Measurements from ENCODE around the gene IVNS1ABP. TPM values are rescaled to one million over a fixed set of nuclear protein-coding genes. Genes with fewer than 3 reads are reported as not detected.
"Not testable (repeated sequence)": the region's sequence is repeated elsewhere in the genome, so short reads cannot be mapped to it uniquely, and the experiment has no call there.

The IVNS1ABP gene
- total RNA-seq, 1 donor from 2014 or later: 140 TPM

- DNase-seq: not testable (repeated sequence)
Observed at GRCh38 chr1:185252404-185252803, 64.6 kb downstream of the IVNS1ABP start.

- not testable (repeated sequence) for DNase-seq
Observed at GRCh38 chr1:185251928-185252327, 65.1 kb downstream of the IVNS1ABP start.

- no peak for DNase-seq
Observed at GRCh38 chr1:185250063-185250462, 67.0 kb downstream of the IVNS1ABP start.

- DNase-seq: no peak
Observed at GRCh38 chr1:185249563-185249962, 67.5 kb downstream of the IVNS1ABP start.

Small RNA genes within 50 kb of the gene (small RNA-seq; reads per million reads assigned to genes)
- not detected for gene RF00019 (ENCODE audit: low replicate concordance)

Other genes with a start within 250 kb of the IVNS1ABP start
- 15.3 TPM for gene TRMT1L, start 160.3 kb downstream of the IVNS1ABP start, total RNA-seq
- gene SWT1, start 160.1 kb downstream of the IVNS1ABP start, total RNA-seq: 10.2 TPM